Peyer's patch (tissue), 4 donors: ENCODE results near the gene PCCB. TPM values are rescaled to one million over a fixed set of nuclear protein-coding genes. Genes with fewer than 3 reads are reported as not detected.
"Not testable (repeated sequence)": the region's sequence is repeated elsewhere in the genome, so short reads cannot be mapped to it uniquely, and the experiment has no call there.

ENCODE experiments used
- DNase-seq, 3 donors: peaks; one replicate each; pipeline ENCODE4 v3.0.0-alpha.2; 2017 to 2019
- H3K27ac ChIP-seq, 4 donors: fragments of 200-600 bp; sonication (generic); one replicate each; pipeline ENCODE4 v1.5.1; 2016 to 2019
- H3K27me3 ChIP-seq, 2 donors: fragments of 200-600 bp; sonication (generic); one replicate each; pipeline ENCODE4 v1.5.1; 2019
- H3K36me3 ChIP-seq, 3 donors: fragments of 200-600 bp; sonication (generic); one replicate each; pipeline ENCODE4 v1.5.1; 2016 to 2019
- H3K4me1 ChIP-seq, 4 donors: fragments of 200-600 bp; sonication (generic); one replicate each; pipeline ENCODE4 v1.5.1; 2016 to 2019
- H3K4me3 ChIP-seq, 4 donors: fragments of 200-600 bp; sonication (generic); 1 replicate in 3 of 4; 2 replicates in 1 of 4; pipeline ENCODE4 v1.5.1; 2016 to 2019; ENCODE audit warnings: mild to moderate bottlenecking in 1 of 4
- H3K9me3 ChIP-seq, 4 donors: fragments of 200-600 bp; sonication (generic); one replicate each; pipeline ENCODE4 v1.5.1; 2016 to 2019; ENCODE audit warnings: mild to moderate bottlenecking in 1 of 4
- POLR2A ChIP-seq, 2 donors: fragments of 450-650 bp; IDR thresholded peaks; one replicate each; pipeline ENCODE4 v1.5.1; 2017; ENCODE audit warnings: antibody characterized with exemption in 2 of 2, mild to moderate bottlenecking in 2 of 2, moderate library complexity in 2 of 2
- total RNA-seq, 4 donors: library from RNA; depleted of rRNA; stranded (reverse); fragments of >200 nt; gene quantifications; one replicate each; pipeline ENCODE4 v1.1.0, GENCODE V29; 2016
- TF ChIP-seq, protein P1 (sequence below), 6 experiments: fragments of 450-650 bp in 4 of 6; fragments of 200-600 bp in 2 of 6; sonication (generic) in 1 of 6; IDR thresholded peaks; one replicate each; pipeline ENCODE4 v1.5.1; 2017 to 2019; ENCODE audit warnings: antibody characterized with exemption in 6 of 6, mild to moderate bottlenecking in 3 of 6, moderate library complexity in 1 of 6

The PCCB gene
- 10 to 100 TPM; 15.7 to 45.9 (median 30.3) TPM for total RNA-seq

GRCh38 chr3:136250059-136250902 is at the start of gene PCCB:
PCCB (plus strand) TSS chr3:136250340; CDS start chr3:136250376, 36 bp downstream.
- H3K27ac ChIP-seq: peak within 1 kb of the TSS; percentile 87 to 97 (median 88)
- TF ChIP-seq, protein P1, sequence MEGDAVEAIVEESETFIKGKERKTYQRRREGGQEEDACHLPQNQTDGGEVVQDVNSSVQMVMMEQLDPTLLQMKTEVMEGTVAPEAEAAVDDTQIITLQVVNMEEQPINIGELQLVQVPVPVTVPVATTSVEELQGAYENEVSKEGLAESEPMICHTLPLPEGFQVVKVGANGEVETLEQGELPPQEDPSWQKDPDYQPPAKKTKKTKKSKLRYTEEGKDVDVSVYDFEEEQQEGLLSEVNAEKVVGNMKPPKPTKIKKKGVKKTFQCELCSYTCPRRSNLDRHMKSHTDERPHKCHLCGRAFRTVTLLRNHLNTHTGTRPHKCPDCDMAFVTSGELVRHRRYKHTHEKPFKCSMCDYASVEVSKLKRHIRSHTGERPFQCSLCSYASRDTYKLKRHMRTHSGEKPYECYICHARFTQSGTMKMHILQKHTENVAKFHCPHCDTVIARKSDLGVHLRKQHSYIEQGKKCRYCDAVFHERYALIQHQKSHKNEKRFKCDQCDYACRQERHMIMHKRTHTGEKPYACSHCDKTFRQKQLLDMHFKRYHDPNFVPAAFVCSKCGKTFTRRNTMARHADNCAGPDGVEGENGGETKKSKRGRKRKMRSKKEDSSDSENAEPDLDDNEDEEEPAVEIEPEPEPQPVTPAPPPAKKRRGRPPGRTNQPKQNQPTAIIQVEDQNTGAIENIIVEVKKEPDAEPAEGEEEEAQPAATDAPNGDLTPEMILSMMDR (IDR thresholded peaks at IDR 0.05): peak; percentile 72 to 96 (median 88)
- TF ChIP-seq POLR2A (IDR thresholded peaks at IDR 0.05): peak; percentile 65 to 68
- no peaks in the 10 kb centered on the region for H3K36me3 ChIP-seq
- H3K27me3 ChIP-seq: no peaks in the 10 kb centered on the region
- H3K4me1 ChIP-seq: peaks cover 0 to 15% (median 3%) of the 10 kb centered on the region in 4 donors
- peak; percentile 96 to 98 (median 96) for DNase-seq
- H3K9me3 ChIP-seq: no peaks in the 10 kb centered on the region
- H3K4me3 ChIP-seq: peak within 1 kb of the TSS; percentile 62 to 72 (median 68)

DNA sequence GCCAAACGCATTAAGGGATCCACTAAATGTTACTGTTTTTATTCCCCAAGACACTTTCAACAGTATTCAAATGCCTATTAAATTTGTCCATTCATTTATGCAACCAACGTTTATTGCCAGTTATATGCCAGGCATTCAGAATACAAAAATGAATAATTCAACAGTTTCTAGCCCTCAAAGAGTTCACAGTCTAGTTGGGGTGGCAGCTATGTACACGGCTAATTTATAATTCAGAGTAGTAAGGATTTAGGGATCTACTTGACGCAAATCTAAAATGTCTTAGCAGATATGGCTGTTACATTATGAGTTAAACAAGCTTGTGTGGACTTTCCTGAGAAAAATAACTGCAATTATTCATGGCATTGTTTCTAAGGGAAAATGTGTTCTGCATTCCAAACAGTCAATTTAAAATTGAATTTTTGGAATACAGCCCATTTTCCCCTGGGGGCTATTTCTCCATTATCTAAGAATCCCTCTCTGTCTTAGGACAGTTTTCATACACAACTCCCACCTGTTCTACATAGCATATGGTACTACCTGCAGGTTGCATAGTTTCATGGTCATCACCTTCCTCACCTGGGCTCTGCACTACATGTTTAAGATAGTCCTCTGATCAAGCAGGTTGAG is 42.5 kb upstream of the PCCB start:
- Histone ChIP-seq H3K27me3 (no peaks in the 10 kb centered on the region), H3K36me3 (no peaks in the 10 kb centered on the region), H3K4me1 (no peaks in the 10 kb centered on the region), H3K4me3 (no peak overlapping the region), H3K9me3 (no peaks in the 10 kb centered on the region), H3K27ac (no peak overlapping the region)
- no peak for TF ChIP-seq POLR2A (IDR thresholded peaks at IDR 0.05)
- TF ChIP-seq, protein P1 (IDR thresholded peaks at IDR 0.05): no peak
- no peak for DNase-seq

- Histone ChIP-seq H3K36me3 (no peaks in the 10 kb centered on the region), H3K4me3 (no peak overlapping the region), H3K4me1 (no peaks in the 10 kb centered on the region), H3K27ac (no peak overlapping the region), H3K27me3 (no peaks in the 10 kb centered on the region), H3K9me3 (no peaks in the 10 kb centered on the region)
- TF ChIP-seq, protein P1 (IDR thresholded peaks at IDR 0.05): no peak
- TF ChIP-seq POLR2A (IDR thresholded peaks at IDR 0.05): no peak
- no peak for DNase-seq
Observed at GRCh38 chr3:136209921-136210320, 40.2 kb upstream of the PCCB start.

DNA sequence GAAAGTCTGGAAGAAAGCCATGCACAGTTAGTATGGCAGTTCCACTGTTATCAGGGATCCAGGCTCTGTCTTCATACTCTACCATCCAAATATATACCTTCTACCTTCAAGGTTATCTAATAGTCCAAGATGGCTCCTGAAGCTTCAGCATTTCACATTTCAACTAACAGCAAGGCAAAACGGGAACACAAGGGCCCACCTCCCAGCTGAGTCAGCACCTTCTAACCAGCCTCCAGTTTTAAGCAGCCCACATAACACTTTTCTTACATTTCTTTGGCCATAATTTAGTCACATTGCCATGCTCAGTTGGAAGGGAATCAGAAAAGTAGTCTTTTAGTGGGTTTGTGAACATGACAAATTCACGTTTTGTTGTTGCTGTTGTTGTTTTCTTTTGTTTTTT is 38.6 kb upstream of the PCCB start:
- Histone ChIP-seq H3K36me3 (no peaks in the 10 kb centered on the region), H3K4me3 (no peak overlapping the region), H3K27ac (no peak overlapping the region), H3K4me1 (no peaks in the 10 kb centered on the region), H3K27me3 (no peaks in the 10 kb centered on the region), H3K9me3 (no peaks in the 10 kb centered on the region)
- no peak for TF ChIP-seq POLR2A (IDR thresholded peaks at IDR 0.05)
- TF ChIP-seq, protein P1 (IDR thresholded peaks at IDR 0.05): no peak
- DNase-seq: no peak

GRCh38 chr3:136222746-136223145 is 27.4 kb upstream of the PCCB start:
- not testable (repeated sequence) for H3K9me3 ChIP-seq, DNase-seq, H3K36me3 ChIP-seq, H3K4me1 ChIP-seq, H3K4me3 ChIP-seq, H3K27ac ChIP-seq, H3K27me3 ChIP-seq

- Histone ChIP-seq H3K36me3 (no peaks in the 10 kb centered on the region), H3K27me3 (no peaks in the 10 kb centered on the region), H3K4me1 (no peaks in the 10 kb centered on the region), H3K27ac (no peak overlapping the region), H3K4me3 (no peak overlapping the region), H3K9me3 (no peaks in the 10 kb centered on the region)
- DNase-seq: no peak
- no peak for TF ChIP-seq POLR2A (IDR thresholded peaks at IDR 0.05)
- TF ChIP-seq, protein P1 (IDR thresholded peaks at IDR 0.05): no peak
Observed at GRCh38 chr3:136232413-136232812, 17.7 kb upstream of the PCCB start.
